HepG2 (cell line): ENCODE data around the gene SRSF3. TPM values are rescaled to one million over a fixed set of nuclear protein-coding genes. Genes with fewer than 3 reads are reported as not detected.

ENCODE experiments used
- BRD4 ChIP-seq: sonication (generic); formaldehyde crosslinking; IDR thresholded peaks from 2 replicates; pipeline ENCODE4 v1.4.0; 2020; ENCODE audit warnings: missing genetic modification reagents
- KLF12 ChIP-seq: sonication (generic); formaldehyde crosslinking; IDR thresholded peaks from 2 replicates; pipeline ENCODE4 v1.4.0; 2020; ENCODE audit warnings: missing genetic modification reagents, borderline replicate concordance
- NFKBIZ ChIP-seq: IDR thresholded peaks from 2 replicates; pipeline ENCODE4 v1.6.1; 2018; ENCODE audit warnings: missing genetic modification reagents, missing compliant biosample characterization
- PCBP1 ChIP-seq: fragments of 200-400 bp; formaldehyde crosslinking; IDR thresholded peaks from 2 replicates; pipeline ENCODE4 v1.6.1; 2017; ENCODE audit warnings: mild to moderate bottlenecking, low read depth, low read length, borderline replicate concordance
- RELA ChIP-seq: sonication (generic); formaldehyde crosslinking; IDR thresholded peaks from 2 replicates; pipeline ENCODE4 v1.4.0; 2020; ENCODE audit warnings: missing genetic modification reagents
- SIX1 ChIP-seq: sonication (generic); formaldehyde crosslinking; IDR thresholded peaks from 2 replicates; pipeline ENCODE4 v1.4.0; 2020; ENCODE audit warnings: missing genetic modification reagents, borderline replicate concordance
- SKI ChIP-seq: fragments of 450-650 bp; IDR thresholded peaks from one replicate; pipeline ENCODE4 v1.6.1; 2018; ENCODE audit warnings: mild to moderate bottlenecking; ENCODE audit not compliant: partially characterized antibody
- ZBTB3 ChIP-seq: sonication (generic); formaldehyde crosslinking; IDR thresholded peaks from 2 replicates; pipeline ENCODE4 v1.4.0; 2020; ENCODE audit warnings: low read depth, mild to moderate bottlenecking, moderate library complexity, missing genetic modification reagents, borderline replicate concordance
- ZFY ChIP-seq: sonication (generic); formaldehyde crosslinking; IDR thresholded peaks from 2 replicates; pipeline ENCODE4 v1.4.0; 2020; ENCODE audit warnings: missing genetic modification reagents
- ZNF121 ChIP-seq: sonication (generic); formaldehyde crosslinking; IDR thresholded peaks from 2 replicates; pipeline ENCODE4 v1.5.0; 2020; ENCODE audit warnings: mild to moderate bottlenecking, missing genetic modification reagents
- ZNF660 ChIP-seq: sonication (generic); formaldehyde crosslinking; IDR thresholded peaks from 2 replicates; pipeline ENCODE4 v1.5.1; 2020; ENCODE audit warnings: mild to moderate bottlenecking, low read depth, missing genetic modification reagents, borderline replicate concordance
- polyA plus RNA-seq, 8 experiments: library from polyadenylated mRNA; depleted of rRNA in 3 of 8; stranded (reverse) in 7 of 8; unstranded in 1 of 8; fragments of >200 nt; fragmentation: Illumina TruSeq in 4 of 8; extraction: Trizol in 4 of 8; gene quantifications; 2 replicates each; pipeline versions ENCODE4 v1.2.1 to v1.2.3, GENCODE V29; 2011 to 2016; ENCODE audit warnings: low read depth in 4 of 8, missing spikeins in 1 of 8, mixed read lengths in 1 of 8; ENCODE audit not compliant: insufficient read depth in 1 of 8
- total RNA-seq, 5 experiments: library from RNA; depleted of rRNA; stranded (reverse); fragments of >200 nt; fragmentation: Illumina TruSeq; extraction: Trizol; gene quantifications; 2 replicates each; pipeline ENCODE4 v1.2.3, GENCODE V29; 2016; ENCODE audit warnings: low read depth in 1 of 5
- TF ChIP-seq, protein P1 (sequence below): fragments of 450-650 bp; IDR thresholded peaks from 2 replicates; pipeline ENCODE4 v1.6.1; 2016
- TF ChIP-seq, protein P2 (sequence below): sonication (generic); formaldehyde crosslinking; IDR thresholded peaks from 2 replicates; pipeline ENCODE4 v1.4.0; 2020; ENCODE audit warnings: mild to moderate bottlenecking, missing genetic modification reagents, borderline replicate concordance
- TF ChIP-seq, protein P3 (sequence below): sonication (generic); formaldehyde crosslinking; IDR thresholded peaks from 2 replicates; pipeline ENCODE4 v1.8.0; 2022; ENCODE audit warnings: low read depth, missing genetic modification reagents
- TF ChIP-seq, protein P4 (sequence below): sonication (generic); formaldehyde crosslinking; IDR thresholded peaks from 2 replicates; pipeline ENCODE4 v1.5.1; 2020; ENCODE audit warnings: mild to moderate bottlenecking, moderate library complexity, missing genetic modification reagents
- TF ChIP-seq, protein P5 (sequence below): sonication (generic); formaldehyde crosslinking; IDR thresholded peaks from 2 replicates; pipeline ENCODE4 v1.5.0; 2020; ENCODE audit warnings: mild to moderate bottlenecking, missing genetic modification reagents, moderate library complexity
- TF ChIP-seq, protein P6 (sequence below): IDR thresholded peaks from 2 replicates; pipeline ENCODE4 v1.6.1; 2016; ENCODE audit warnings: missing compliant biosample characterization, missing genetic modification reagents, borderline replicate concordance
- TF ChIP-seq, protein P7 (sequence below): sonication (generic); formaldehyde crosslinking; IDR thresholded peaks from 2 replicates; pipeline ENCODE4 v1.4.0; 2020; ENCODE audit warnings: missing genetic modification reagents

SRSF3 gene
- total and polyA plus RNA-seq, 2 of the 13 experiments (the other 11 are each of a cell fraction or from before 2014, with no cell fraction given): 206 to 684 TPM

DNA sequence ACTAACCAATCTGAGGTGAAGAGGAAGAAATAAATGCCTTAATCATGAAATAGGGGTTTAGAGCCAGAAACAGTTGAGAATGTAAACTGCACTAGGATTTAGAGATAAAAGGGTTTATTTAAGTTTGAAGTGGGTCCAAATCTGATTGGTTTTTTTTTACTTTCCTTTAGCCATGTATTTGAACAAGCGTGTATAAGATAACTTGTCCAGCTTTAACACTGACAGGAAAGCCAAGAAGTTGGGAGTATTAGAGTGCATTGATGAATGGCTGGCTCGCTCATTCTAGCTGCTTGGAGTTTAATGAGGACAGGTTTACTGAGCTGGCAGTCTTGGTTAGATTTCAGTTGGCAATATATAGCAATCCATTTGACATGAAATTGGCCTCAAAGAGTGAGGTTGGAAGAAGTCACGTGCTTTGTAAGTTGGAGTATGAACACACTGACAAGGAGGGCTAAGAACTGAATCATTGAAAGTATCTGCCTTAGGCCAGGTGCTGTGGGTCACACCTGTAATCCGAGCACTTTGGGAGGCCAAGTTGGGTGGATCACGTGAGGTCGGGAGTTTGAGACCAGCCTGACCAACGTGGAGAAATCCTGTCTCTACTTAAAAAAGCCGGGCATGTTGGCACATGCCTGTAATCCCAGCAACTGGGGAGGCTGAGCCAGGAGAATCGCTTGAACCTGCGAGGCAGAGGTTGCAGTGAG is 13.7 kb downstream of the SRSF3 start (continued):
- TF ChIP-seq, protein P1, sequence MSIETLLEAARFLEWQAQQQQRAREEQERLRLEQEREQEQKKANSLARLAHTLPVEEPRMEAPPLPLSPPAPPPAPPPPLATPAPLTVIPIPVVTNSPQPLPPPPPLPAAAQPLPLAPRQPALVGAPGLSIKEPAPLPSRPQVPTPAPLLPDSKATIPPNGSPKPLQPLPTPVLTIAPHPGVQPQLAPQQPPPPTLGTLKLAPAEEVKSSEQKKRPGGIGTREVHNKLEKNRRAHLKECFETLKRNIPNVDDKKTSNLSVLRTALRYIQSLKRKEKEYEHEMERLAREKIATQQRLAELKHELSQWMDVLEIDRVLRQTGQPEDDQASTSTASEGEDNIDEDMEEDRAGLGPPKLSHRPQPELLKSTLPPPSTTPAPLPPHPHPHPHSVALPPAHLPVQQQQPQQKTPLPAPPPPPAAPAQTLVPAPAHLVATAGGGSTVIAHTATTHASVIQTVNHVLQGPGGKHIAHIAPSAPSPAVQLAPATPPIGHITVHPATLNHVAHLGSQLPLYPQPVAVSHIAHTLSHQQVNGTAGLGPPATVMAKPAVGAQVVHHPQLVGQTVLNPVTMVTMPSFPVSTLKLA: no peak
- no peak for TF ChIP-seq SKI
- TF ChIP-seq, protein P2, sequence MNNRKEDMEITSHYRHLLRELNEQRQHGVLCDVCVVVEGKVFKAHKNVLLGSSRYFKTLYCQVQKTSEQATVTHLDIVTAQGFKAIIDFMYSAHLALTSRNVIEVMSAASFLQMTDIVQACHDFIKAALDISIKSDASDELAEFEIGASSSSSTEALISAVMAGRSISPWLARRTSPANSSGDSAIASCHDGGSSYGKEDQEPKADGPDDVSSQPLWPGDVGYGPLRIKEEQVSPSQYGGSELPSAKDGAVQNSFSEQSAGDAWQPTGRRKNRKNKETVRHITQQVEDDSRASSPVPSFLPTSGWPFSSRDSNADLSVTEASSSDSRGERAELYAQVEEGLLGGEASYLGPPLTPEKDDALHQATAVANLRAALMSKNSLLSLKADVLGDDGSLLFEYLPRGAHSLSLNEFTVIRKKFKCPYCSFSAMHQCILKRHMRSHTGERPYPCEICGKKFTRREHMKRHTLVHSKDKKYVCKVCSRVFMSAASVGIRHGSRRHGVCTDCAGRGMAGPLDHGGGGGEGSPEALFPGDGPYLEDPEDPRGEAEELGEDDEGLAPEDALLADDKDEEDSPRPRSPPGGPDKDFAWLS (CRISPR knock-in tag): no peak
- TF ChIP-seq ZBTB3 (CRISPR knock-in tag): no peak
- no peak for TF ChIP-seq ZNF121 (CRISPR knock-in tag)
- TF ChIP-seq, protein P3, sequence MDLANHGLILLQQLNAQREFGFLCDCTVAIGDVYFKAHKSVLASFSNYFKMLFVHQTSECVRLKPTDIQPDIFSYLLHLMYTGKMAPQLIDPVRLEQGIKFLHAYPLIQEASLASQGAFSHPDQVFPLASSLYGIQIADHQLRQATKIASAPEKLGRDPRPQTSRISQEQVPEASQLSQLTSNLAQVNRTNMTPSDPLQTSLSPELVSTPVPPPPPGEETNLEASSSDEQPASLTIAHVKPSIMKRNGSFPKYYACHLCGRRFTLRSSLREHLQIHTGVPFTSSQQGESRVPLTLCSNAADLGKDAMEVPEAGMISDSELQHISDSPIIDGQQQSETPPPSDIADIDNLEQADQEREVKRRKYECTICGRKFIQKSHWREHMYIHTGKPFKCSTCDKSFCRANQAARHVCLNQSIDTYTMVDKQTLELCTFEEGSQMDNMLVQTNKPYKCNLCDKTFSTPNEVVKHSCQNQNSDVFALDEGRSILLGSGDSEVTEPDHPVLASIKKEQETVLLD (CRISPR knock-in tag): 0 out of 2 replicates have a peak, but pooled peaks have one; percentile 33
- TF ChIP-seq, protein P4, sequence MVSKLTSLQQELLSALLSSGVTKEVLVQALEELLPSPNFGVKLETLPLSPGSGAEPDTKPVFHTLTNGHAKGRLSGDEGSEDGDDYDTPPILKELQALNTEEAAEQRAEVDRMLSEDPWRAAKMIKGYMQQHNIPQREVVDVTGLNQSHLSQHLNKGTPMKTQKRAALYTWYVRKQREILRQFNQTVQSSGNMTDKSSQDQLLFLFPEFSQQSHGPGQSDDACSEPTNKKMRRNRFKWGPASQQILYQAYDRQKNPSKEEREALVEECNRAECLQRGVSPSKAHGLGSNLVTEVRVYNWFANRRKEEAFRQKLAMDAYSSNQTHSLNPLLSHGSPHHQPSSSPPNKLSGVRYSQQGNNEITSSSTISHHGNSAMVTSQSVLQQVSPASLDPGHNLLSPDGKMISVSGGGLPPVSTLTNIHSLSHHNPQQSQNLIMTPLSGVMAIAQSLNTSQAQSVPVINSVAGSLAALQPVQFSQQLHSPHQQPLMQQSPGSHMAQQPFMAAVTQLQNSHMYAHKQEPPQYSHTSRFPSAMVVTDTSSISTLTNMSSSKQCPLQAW (CRISPR knock-in tag): no peak
- TF ChIP-seq, protein P5, sequence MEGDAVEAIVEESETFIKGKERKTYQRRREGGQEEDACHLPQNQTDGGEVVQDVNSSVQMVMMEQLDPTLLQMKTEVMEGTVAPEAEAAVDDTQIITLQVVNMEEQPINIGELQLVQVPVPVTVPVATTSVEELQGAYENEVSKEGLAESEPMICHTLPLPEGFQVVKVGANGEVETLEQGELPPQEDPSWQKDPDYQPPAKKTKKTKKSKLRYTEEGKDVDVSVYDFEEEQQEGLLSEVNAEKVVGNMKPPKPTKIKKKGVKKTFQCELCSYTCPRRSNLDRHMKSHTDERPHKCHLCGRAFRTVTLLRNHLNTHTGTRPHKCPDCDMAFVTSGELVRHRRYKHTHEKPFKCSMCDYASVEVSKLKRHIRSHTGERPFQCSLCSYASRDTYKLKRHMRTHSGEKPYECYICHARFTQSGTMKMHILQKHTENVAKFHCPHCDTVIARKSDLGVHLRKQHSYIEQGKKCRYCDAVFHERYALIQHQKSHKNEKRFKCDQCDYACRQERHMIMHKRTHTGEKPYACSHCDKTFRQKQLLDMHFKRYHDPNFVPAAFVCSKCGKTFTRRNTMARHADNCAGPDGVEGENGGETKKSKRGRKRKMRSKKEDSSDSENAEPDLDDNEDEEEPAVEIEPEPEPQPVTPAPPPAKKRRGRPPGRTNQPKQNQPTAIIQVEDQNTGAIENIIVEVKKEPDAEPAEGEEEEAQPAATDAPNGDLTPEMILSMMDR (CRISPR knock-in tag): no peak
- TF ChIP-seq ZNF660 (CRISPR knock-in tag): no peak
- TF ChIP-seq KLF12: 0 out of 2 replicates have a peak, but pooled peaks have one; percentile 2
- TF ChIP-seq, protein P6, sequence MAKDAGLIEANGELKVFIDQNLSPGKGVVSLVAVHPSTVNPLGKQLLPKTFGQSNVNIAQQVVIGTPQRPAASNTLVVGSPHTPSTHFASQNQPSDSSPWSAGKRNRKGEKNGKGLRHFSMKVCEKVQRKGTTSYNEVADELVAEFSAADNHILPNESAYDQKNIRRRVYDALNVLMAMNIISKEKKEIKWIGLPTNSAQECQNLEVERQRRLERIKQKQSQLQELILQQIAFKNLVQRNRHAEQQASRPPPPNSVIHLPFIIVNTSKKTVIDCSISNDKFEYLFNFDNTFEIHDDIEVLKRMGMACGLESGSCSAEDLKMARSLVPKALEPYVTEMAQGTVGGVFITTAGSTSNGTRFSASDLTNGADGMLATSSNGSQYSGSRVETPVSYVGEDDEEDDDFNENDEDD: 0 out of 2 replicates have a peak, but pooled peaks have one; percentile 38
- no peak for TF ChIP-seq PCBP1
- no peak for TF ChIP-seq ZFY (CRISPR knock-in tag)
- TF ChIP-seq, protein P7, sequence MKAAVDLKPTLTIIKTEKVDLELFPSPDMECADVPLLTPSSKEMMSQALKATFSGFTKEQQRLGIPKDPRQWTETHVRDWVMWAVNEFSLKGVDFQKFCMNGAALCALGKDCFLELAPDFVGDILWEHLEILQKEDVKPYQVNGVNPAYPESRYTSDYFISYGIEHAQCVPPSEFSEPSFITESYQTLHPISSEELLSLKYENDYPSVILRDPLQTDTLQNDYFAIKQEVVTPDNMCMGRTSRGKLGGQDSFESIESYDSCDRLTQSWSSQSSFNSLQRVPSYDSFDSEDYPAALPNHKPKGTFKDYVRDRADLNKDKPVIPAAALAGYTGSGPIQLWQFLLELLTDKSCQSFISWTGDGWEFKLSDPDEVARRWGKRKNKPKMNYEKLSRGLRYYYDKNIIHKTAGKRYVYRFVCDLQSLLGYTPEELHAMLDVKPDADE: no peak
- no peak for TF ChIP-seq SIX1 (CRISPR knock-in tag)
- 0 out of 2 replicates have a peak, but pooled peaks have one; percentile 20 for TF ChIP-seq NFKBIZ
- TF ChIP-seq RELA (CRISPR knock-in tag): no peak
- TF ChIP-seq BRD4: no peak
